ENCODE results near the gene ANKRD13A. TPM values are rescaled to one million over a fixed set of nuclear protein-coding genes. Genes with fewer than 3 reads are reported as not detected.

Gene ANKRD13A
- total and polyA plus RNA-seq, 2 donors (not counting 3 experiments of a cell fraction or from before 2014, with no cell fraction given) = 37.0 to 43.9 TPM

DNA sequence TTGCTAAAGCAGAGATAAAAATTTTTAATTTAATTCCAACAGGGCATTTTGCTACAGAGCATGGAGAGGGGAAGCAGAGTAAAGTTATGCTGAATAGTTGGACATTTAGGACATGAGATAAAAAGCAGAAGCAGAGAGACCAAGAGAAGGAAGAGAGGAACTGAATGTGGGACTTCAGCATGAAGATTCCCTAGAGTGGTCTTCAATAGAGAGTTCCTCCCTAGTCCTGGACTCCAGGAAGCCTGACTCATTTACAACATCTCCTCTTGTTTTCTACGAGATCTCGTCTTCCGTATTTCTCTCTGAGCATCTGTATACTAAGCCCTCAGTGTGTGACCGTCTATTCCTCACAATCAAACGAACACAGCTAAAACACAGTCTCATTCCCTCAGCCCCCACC lies 89.7 kb downstream of the ANKRD13A start:
- Histone ChIP-seq H3K79me2 (ENCODE audit: control insufficient read depth, insufficient read depth, low read length) (no peaks in the 10 kb centered on the region), H3K9me1 (replicated peaks; ENCODE audit: control insufficient read depth, extremely low read depth, insufficient read depth, low read length) (no peaks in the 10 kb centered on the region), H3K27ac (ENCODE audit: insufficient read depth, low read depth, low read length) (no peak overlapping the region), H3K27me3 (ENCODE audit: control insufficient read depth in 2 of 2, insufficient read depth in 2 of 2, low read length in 2 of 2) (peaks cover 15 to 19% of the 10 kb centered on the region in 2 experiments), H3K4me3 (replicated peaks in 1 of 3; ENCODE audit: insufficient read depth in 1 of 3, low read depth in 1 of 3, low read length in 3 of 3) (no peak overlapping the region), H2AFZ (ENCODE audit: low read depth, low read length) (no peak overlapping the region), H3K4me1 (ENCODE audit: control insufficient read depth, extremely low read depth, insufficient read depth, low read length) (no peaks in the 10 kb centered on the region), H3K9ac (replicated peaks; ENCODE audit: extremely low read depth, insufficient read depth, low read length) (no peak overlapping the region), H4K20me1 (replicated peaks; ENCODE audit: control insufficient read depth, extremely low read depth, insufficient read depth, low read length) (no peaks in the 10 kb centered on the region), H3K4me2 (ENCODE audit: insufficient read depth, low read length) (no peak overlapping the region), H3K9me3 (replicated peaks; ENCODE audit: control insufficient read depth, insufficient read depth, low read length) (no peaks in the 10 kb centered on the region), H3K36me3 (ENCODE audit: control insufficient read depth in 2 of 2, extremely low read depth in 1 of 2, insufficient read depth in 2 of 2, low read length in 2 of 2) (no peaks in the 10 kb centered on the region)
- intact Hi-C loops (cut with micrococcal nuclease) (no loop called here), dilution Hi-C loops (cut with MboI; ENCODE audit: extremely low pct_ligation_motif_present, low sequenced_read_pairs) (no loop called here)
- ChIA-PET POLR2A (no interaction called here), CTCF (no interaction called here)
- BruUV-seq (replicated peaks) = no TSS peak
- FAIRE-seq (no peak), DNase-seq (ENCODE audit: low read depth, low spot score) (no peak)
- TF ChIP-seq GATA2 (IDR thresholded peaks at IDR 0.05; ENCODE audit: insufficient read depth, insufficient read length, low read depth, low read length) = no peak
- TF ChIP-seq, protein P1, sequence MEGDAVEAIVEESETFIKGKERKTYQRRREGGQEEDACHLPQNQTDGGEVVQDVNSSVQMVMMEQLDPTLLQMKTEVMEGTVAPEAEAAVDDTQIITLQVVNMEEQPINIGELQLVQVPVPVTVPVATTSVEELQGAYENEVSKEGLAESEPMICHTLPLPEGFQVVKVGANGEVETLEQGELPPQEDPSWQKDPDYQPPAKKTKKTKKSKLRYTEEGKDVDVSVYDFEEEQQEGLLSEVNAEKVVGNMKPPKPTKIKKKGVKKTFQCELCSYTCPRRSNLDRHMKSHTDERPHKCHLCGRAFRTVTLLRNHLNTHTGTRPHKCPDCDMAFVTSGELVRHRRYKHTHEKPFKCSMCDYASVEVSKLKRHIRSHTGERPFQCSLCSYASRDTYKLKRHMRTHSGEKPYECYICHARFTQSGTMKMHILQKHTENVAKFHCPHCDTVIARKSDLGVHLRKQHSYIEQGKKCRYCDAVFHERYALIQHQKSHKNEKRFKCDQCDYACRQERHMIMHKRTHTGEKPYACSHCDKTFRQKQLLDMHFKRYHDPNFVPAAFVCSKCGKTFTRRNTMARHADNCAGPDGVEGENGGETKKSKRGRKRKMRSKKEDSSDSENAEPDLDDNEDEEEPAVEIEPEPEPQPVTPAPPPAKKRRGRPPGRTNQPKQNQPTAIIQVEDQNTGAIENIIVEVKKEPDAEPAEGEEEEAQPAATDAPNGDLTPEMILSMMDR (IDR thresholded peaks at IDR 0.05; ENCODE audit: extremely low read depth in 1 of 2, insufficient read depth in 1 of 2, low read depth in 1 of 2, low read length in 2 of 2) = no peak
- no peak for TF ChIP-seq MYC (IDR thresholded peaks at IDR 0.05; ENCODE audit: low read depth, low read length)
- no peak for TF ChIP-seq POLR2A (IDR thresholded peaks at IDR 0.05; ENCODE audit: low read depth, low read length)
- no peak for TF ChIP-seq EZH2 (IDR thresholded peaks at IDR 0.05; ENCODE audit: borderline replicate concordance, low read depth, low read length, severe bottlenecking)
- TF ChIP-seq FOS (IDR thresholded peaks at IDR 0.05; ENCODE audit: borderline replicate concordance, insufficient read depth, low read length) = no peak
- TF ChIP-seq, protein P2, sequence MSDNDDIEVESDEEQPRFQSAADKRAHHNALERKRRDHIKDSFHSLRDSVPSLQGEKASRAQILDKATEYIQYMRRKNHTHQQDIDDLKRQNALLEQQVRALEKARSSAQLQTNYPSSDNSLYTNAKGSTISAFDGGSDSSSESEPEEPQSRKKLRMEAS (IDR thresholded peaks at IDR 0.05; ENCODE audit: insufficient read depth, insufficient read length) = no peak
- TF ChIP-seq POLR2AphosphoS5 (IDR thresholded peaks at IDR 0.05; ENCODE audit: insufficient read depth, low read depth, low read length) = no peak
- TF ChIP-seq JUN (IDR thresholded peaks at IDR 0.05; ENCODE audit: borderline replicate concordance, insufficient read depth, insufficient read length, low read depth) = no peak

Small RNA genes within 50 kb of the gene (small RNA-seq; reads per million reads assigned to genes)
- gene AC007546.2 (ENCODE audit: insufficient read depth, insufficient read length, low read depth, low replicate concordance) = not detected

Other genes starting within 250 kb of the ANKRD13A start
- gene TRPV4, start 166.0 kb upstream of the ANKRD13A start, total RNA-seq = 8.8 and 12.3 TPM in 2 replicates
- 22.3 and 24.5 TPM in 2 replicates for gene TRPV4, start 166.0 kb upstream of the ANKRD13A start, polyA plus RNA-seq
- 46.6 and 48.0 TPM in 2 replicates for gene GLTP, start 118.9 kb upstream of the ANKRD13A start, total RNA-seq
- 20.1 and 21.5 TPM in 2 replicates for gene GLTP, start 118.9 kb upstream of the ANKRD13A start, polyA plus RNA-seq
- gene TCHP, start 99.2 kb upstream of the ANKRD13A start, total RNA-seq = 24.3 and 26.0 TPM in 2 replicates
- gene TCHP, start 99.2 kb upstream of the ANKRD13A start, polyA plus RNA-seq = 9.4 and 12.9 TPM in 2 replicates
- 67.7 and 77.2 TPM in 2 replicates for gene GIT2, start 3.1 kb upstream of the ANKRD13A start, total RNA-seq
- gene GIT2, start 3.1 kb upstream of the ANKRD13A start, polyA plus RNA-seq = 32.5 and 37.3 TPM in 2 replicates
- 11.9 and 13.4 TPM in 2 replicates for gene C12orf76, start 49.1 kb downstream of the ANKRD13A start, total RNA-seq
- 12.9 and 17.1 TPM in 2 replicates for gene C12orf76, start 49.1 kb downstream of the ANKRD13A start, polyA plus RNA-seq
- gene IFT81, start 124.9 kb downstream of the ANKRD13A start, total RNA-seq = 9.4 and 9.8 TPM in 2 replicates
- gene IFT81, start 124.9 kb downstream of the ANKRD13A start, polyA plus RNA-seq = 1.8 and 2.4 TPM in 2 replicates